H1 (cell line): ENCODE measurements around the gene OSTF1. TPM values are rescaled to one million over a fixed set of nuclear protein-coding genes. Genes with fewer than 3 reads are reported as not detected.

ENCODE experiments used
- BCL11A ChIP-seq, 2 experiments: IDR thresholded peaks; one replicate each; pipeline ENCODE4 v1.6.1; 2011; ENCODE audit warnings: low read depth in 2 of 2, low read length in 2 of 2, mild to moderate bottlenecking in 2 of 2
- CHD1 ChIP-seq: IDR thresholded peaks from 2 replicates; pipeline ENCODE4 v1.6.1; 2012; ENCODE audit warnings: low read depth, low read length, improper control_type of control experiment
- CHD7 ChIP-seq: fragments of 300-600 bp; sonication (generic); IDR thresholded peaks from 2 replicates; pipeline ENCODE4 v1.7.1; 2012; ENCODE audit warnings: low read length, moderate library complexity, mild to moderate bottlenecking, inconsistent platforms; ENCODE audit not compliant: insufficient replicate concordance
- CREB1 ChIP-seq: IDR thresholded peaks from 2 replicates; pipeline ENCODE4 v1.6.1; 2012; ENCODE audit warnings: inconsistent platforms
- FOSL1 ChIP-seq: IDR thresholded peaks from 2 replicates; pipeline ENCODE4 v1.6.1; 2011; ENCODE audit warnings: mild to moderate bottlenecking, low read depth, low read length, moderate library complexity; ENCODE audit not compliant: insufficient read depth
- MAX ChIP-seq: IDR thresholded peaks from 2 replicates; pipeline ENCODE4 v1.6.1; 2012; ENCODE audit warnings: inconsistent platforms
- POLR2AphosphoS5 ChIP-seq: IDR thresholded peaks from 2 replicates; pipeline ENCODE4 v1.6.1; 2011; ENCODE audit warnings: low read depth, low read length
- TAF1 ChIP-seq: IDR thresholded peaks from 2 replicates; pipeline ENCODE4 v1.6.1; 2011; ENCODE audit warnings: mild to moderate bottlenecking, low read depth, low read length
- TCF12 ChIP-seq: IDR thresholded peaks from 2 replicates; pipeline ENCODE4 v1.6.1; 2011; ENCODE audit warnings: low read depth, mild to moderate bottlenecking, low read length
- YY1 ChIP-seq: IDR thresholded peaks from 2 replicates; pipeline ENCODE4 v1.6.1; 2011; ENCODE audit warnings: low read depth, mild to moderate bottlenecking, low read length
- polyA plus RNA-seq, 7 experiments: library from polyadenylated mRNA; depleted of rRNA in 3 of 7; stranded (reverse) in 5 of 7; unstranded in 2 of 7; fragments of >200 nt in 5 of 7; fragments of 200-250 nt in 2 of 7; gene quantifications; 1 replicate in 5 of 7; 2 replicates in 1 of 7; 4 replicates in 1 of 7; pipeline versions ENCODE4 v1.2.1 to v1.2.3, GENCODE V29; 2011 to 2013; ENCODE audit warnings: missing spikeins in 2 of 7, mixed read lengths in 2 of 7
- total RNA-seq: library from RNA; stranded (reverse); fragmentation: NEBNext Ultra II Directional; extraction: Animal tissue kit (Norgen Biotek cat#: 25700); gene quantifications from 2 replicates; pipeline ENCODE4 v1.2.1, GENCODE V29; 2021

Gene OSTF1
- total and polyA plus RNA-seq, 2 of the 8 experiments (the other 6 are each of a cell fraction or from before 2014, with no cell fraction given), result 5.0 to 18.9 TPM

GRCh38 chr9:75168270-75169178, 80.2 kb downstream of the OSTF1 start (continued):
- TF ChIP-seq POLR2AphosphoS5, result no peak
- TF ChIP-seq FOSL1, result no peak
- no peak for TF ChIP-seq MAX
- no peak for TF ChIP-seq CHD1
- TF ChIP-seq BCL11A (IDR thresholded peaks at IDR 0.05; ENCODE audit: low read depth in 2 of 2, low read length in 2 of 2), result no peak
- no peak for TF ChIP-seq YY1
- TF ChIP-seq TAF1, result no peak
- no peak for TF ChIP-seq CREB1
- no peak for TF ChIP-seq CHD7
- TF ChIP-seq TCF12, result no peak
